Astrocyte (in vitro differentiated cells and primary cell): Measurements from ENCODE around the gene WDR59.

ENCODE experiments used
- EZH2 ChIP-seq: IDR thresholded peaks from 2 replicates; pipeline ENCODE4 v1.6.1; 2012; ENCODE audit warnings: mild to moderate bottlenecking, low read length, inconsistent platforms; ENCODE audit not compliant: insufficient read depth
- TF ChIP-seq, protein P1 (sequence below): IDR thresholded peaks from 2 replicates; pipeline ENCODE4 v1.5.1; 2011; ENCODE audit warnings: low read depth, mild to moderate bottlenecking, inconsistent platforms, low read length, moderate library complexity; ENCODE audit not compliant: insufficient read depth

DNA sequence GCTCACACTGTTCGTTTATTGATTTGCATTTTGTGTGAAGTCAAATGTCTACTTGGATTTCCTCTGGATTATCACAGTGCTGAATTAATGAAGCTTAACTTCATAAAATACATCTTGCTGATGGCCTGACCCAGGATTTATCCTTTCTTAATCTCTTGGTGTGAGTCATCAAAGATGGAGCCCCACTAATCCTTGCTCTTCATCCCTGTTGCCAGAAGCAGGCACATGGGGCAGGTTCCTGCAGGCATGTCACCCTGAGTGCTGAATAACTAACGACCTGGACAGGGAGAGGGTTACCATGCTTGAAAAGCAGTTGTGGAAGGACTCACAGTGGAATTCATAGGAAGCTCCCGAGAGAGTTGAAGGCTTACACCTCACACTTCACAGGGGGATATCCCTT lies 154.3 kb downstream of the WDR59 start:
- TF ChIP-seq, protein P1, sequence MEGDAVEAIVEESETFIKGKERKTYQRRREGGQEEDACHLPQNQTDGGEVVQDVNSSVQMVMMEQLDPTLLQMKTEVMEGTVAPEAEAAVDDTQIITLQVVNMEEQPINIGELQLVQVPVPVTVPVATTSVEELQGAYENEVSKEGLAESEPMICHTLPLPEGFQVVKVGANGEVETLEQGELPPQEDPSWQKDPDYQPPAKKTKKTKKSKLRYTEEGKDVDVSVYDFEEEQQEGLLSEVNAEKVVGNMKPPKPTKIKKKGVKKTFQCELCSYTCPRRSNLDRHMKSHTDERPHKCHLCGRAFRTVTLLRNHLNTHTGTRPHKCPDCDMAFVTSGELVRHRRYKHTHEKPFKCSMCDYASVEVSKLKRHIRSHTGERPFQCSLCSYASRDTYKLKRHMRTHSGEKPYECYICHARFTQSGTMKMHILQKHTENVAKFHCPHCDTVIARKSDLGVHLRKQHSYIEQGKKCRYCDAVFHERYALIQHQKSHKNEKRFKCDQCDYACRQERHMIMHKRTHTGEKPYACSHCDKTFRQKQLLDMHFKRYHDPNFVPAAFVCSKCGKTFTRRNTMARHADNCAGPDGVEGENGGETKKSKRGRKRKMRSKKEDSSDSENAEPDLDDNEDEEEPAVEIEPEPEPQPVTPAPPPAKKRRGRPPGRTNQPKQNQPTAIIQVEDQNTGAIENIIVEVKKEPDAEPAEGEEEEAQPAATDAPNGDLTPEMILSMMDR, result no peak
- TF ChIP-seq EZH2, result no peak
